DMS79 (cell line): Measurements from ENCODE around the gene FAM90A1.
"Not testable (repeated sequence)": the region's sequence is repeated elsewhere in the genome, so short reads cannot be mapped to it uniquely, and the experiment has no call there.

ENCODE experiments used
- DNase-seq: peaks from one replicate; lab custom pipeline; 2025; lab: John Stamatoyannopoulos, UW

The FAM90A1 gene

GRCh38 chr12:8172911-8173310 is 54.5 kb downstream of the FAM90A1 start:
- DNase-seq: not testable (repeated sequence)
